Thyroid gland (tissue), 4 donors: ENCODE data around the gene HCN3. TPM values are rescaled to one million over a fixed set of nuclear protein-coding genes. Genes with fewer than 3 reads are reported as not detected.

ENCODE experiments used
- DNase-seq, 2 donors: peaks; one replicate each; pipeline ENCODE4 v3.0.0-alpha.2; 2019
- H3K27ac ChIP-seq, 3 donors: fragments of 200-600 bp; sonication (generic); 1 replicate in 2 of 3; 2 replicates in 1 of 3; pipeline ENCODE4 v1.5.1; 2016 to 2019; ENCODE audit warnings: mild to moderate bottlenecking in 1 of 3, moderate library complexity in 1 of 3
- H3K27me3 ChIP-seq: fragments of 200-600 bp; sonication (generic); one replicate; pipeline ENCODE4 v1.5.1; 2019
- H3K36me3 ChIP-seq, 2 donors: fragments of 200-600 bp; sonication (generic); one replicate each; pipeline ENCODE4 v1.5.1; 2016 to 2019
- H3K4me1 ChIP-seq, 2 donors: fragments of 200-600 bp; sonication (generic); one replicate each; pipeline ENCODE4 v1.5.1; 2017 to 2019
- H3K4me3 ChIP-seq, 3 donors: fragments of 200-600 bp; sonication (generic); replicated peaks in 1 of 3; 1 replicate in 2 of 3; 2 replicates in 1 of 3; pipeline ENCODE4 v1.5.1; 2016; ENCODE audit warnings: mild to moderate bottlenecking in 1 of 3
- H3K9me3 ChIP-seq: fragments of 200-600 bp; sonication (generic); one replicate; pipeline ENCODE4 v1.5.1; 2017
- CTCF ChIP-seq, 6 experiments: fragments of 200-600 bp in 3 of 6; fragments of 450-650 bp in 3 of 6; sonication (generic) in 3 of 6; IDR thresholded peaks; one replicate each; pipeline ENCODE4 v1.5.1; 2016 to 2019; ENCODE audit warnings: antibody characterized with exemption in 6 of 6, mild to moderate bottlenecking in 2 of 6, inconsistent platforms in 1 of 6, moderate library complexity in 1 of 6
- POLR2A ChIP-seq, 2 donors: fragments of 450-650 bp; IDR thresholded peaks; one replicate each; pipeline ENCODE4 v1.6.1; 2017; ENCODE audit warnings: antibody characterized with exemption in 2 of 2, mild to moderate bottlenecking in 2 of 2, moderate library complexity in 1 of 2
- WGBS, 2 donors: methylation state at CpG; one replicate each; pipeline ENCODE4 v1.1.5; 2017; 5-methylcytosine and 5-hydroxymethylcytosine counted together
- intact Hi-C: fragments of 100-400 bp; cut with DNase I; formaldehyde crosslinking; loops from one replicate; pipeline ENCODE4 v1.15.1; 2023
- total RNA-seq, 4 donors: library from RNA; depleted of rRNA; stranded (reverse); fragments of >200 nt; gene quantifications; one replicate each; pipeline ENCODE4 v1.2.3, GENCODE V29; 2016

HCN3 gene
- total RNA-seq, 4 donors from 2014 or later = 1.5 to 2.9 (median 2.2) TPM

GRCh38 chr1:155300553-155301329 is 23.5 kb downstream of the HCN3 start:
- H3K36me3 ChIP-seq = no peaks in the 10 kb centered on the region
- TF ChIP-seq POLR2A (IDR thresholded peaks at IDR 0.05) (no peak), CTCF (IDR thresholded peaks at IDR 0.05) (no peak)
- no peak for DNase-seq
- WGBS, 2 donors = 89 to 90% methylated on average over 7 to 9 of the region's 9 CpGs
- H3K27me3 ChIP-seq = no peaks in the 10 kb centered on the region
- H3K4me1 ChIP-seq = no peaks in the 10 kb centered on the region
- H3K4me3 ChIP-seq = no peak overlapping the region
- H3K27ac ChIP-seq = no peak overlapping the region
- intact Hi-C loops = no loop called here
- no peaks in the 10 kb centered on the region for H3K9me3 ChIP-seq

- Histone ChIP-seq H3K27ac (no peak within 1 kb of the TSS), H3K9me3 (no peaks in the 10 kb centered on the region), H3K36me3 (no peaks in the 10 kb centered on the region), H3K4me3 (no peak within 1 kb of the TSS), H3K27me3 (no peaks in the 10 kb centered on the region), H3K4me1 (no peaks in the 10 kb centered on the region)
- intact Hi-C loops = no loop called here
- no peak for TF ChIP-seq CTCF (IDR thresholded peaks at IDR 0.05)
- TF ChIP-seq POLR2A (IDR thresholded peaks at IDR 0.05) = no peak
- no peak for DNase-seq
- WGBS, 2 donors = 79 to 86% methylated on average over 5 of the region's 5 CpGs
These were observed 24.1 kb downstream of the HCN3 start, which contains the start of gene PKLR for GRCh38 chr1:155301342-155301841. Gene PKLR, minus strand, starts transcription at chr1:155301438. Its CDS starts 43 bp downstream, at chr1:155301395.

- no peaks in the 10 kb centered on the region for H3K36me3 ChIP-seq
- intact Hi-C loops = no loop called here
- WGBS, 2 donors = 48 to 56% methylated on average over 11 of the region's 11 CpGs
- H3K9me3 ChIP-seq = no peaks in the 10 kb centered on the region
- H3K27ac ChIP-seq = no peak overlapping the region
- peaks cover 4 to 9% of the 10 kb centered on the region in 2 donors for H3K4me1 ChIP-seq
- TF ChIP-seq POLR2A (IDR thresholded peaks at IDR 0.05) (no peak), CTCF (IDR thresholded peaks at IDR 0.05) (no peak)
- no peaks in the 10 kb centered on the region for H3K27me3 ChIP-seq
- DNase-seq = no peak
- H3K4me3 ChIP-seq = no peak overlapping the region
These were observed 27.3 kb downstream of the HCN3 start for GRCh38 chr1:155304558-155305063.

GRCh38 chr1:155305881-155306391 is 28.7 kb downstream of the HCN3 start:
- Histone ChIP-seq H3K27ac (no peak overlapping the region), H3K36me3 (no peaks in the 10 kb centered on the region), H3K27me3 (no peaks in the 10 kb centered on the region), H3K4me1 (peaks cover 13 to 20% of the 10 kb centered on the region in 2 donors), H3K4me3 (no peak overlapping the region), H3K9me3 (no peaks in the 10 kb centered on the region)
- WGBS, 2 donors = 55 to 86% methylated on average over 3 to 7 of the region's 7 CpGs
- intact Hi-C loops = no loop called here
- no peak for TF ChIP-seq CTCF (IDR thresholded peaks at IDR 0.05)
- TF ChIP-seq POLR2A (IDR thresholded peaks at IDR 0.05) = no peak
- DNase-seq = no peak

- no peaks in the 10 kb centered on the region for H3K36me3 ChIP-seq
- peaks cover 13 to 20% of the 10 kb centered on the region in 2 donors for H3K4me1 ChIP-seq
- DNase-seq = no peak
- H3K27ac ChIP-seq = no peak overlapping the region
- H3K9me3 ChIP-seq = no peaks in the 10 kb centered on the region
- H3K4me3 ChIP-seq = no peak overlapping the region
- H3K27me3 ChIP-seq = no peaks in the 10 kb centered on the region
- 51 to 62% methylated on average over 6 of the region's 6 CpGs for WGBS, 2 donors
- TF ChIP-seq CTCF (IDR thresholded peaks at IDR 0.05) (peak in 1 of 6 experiments; percentile 3), POLR2A (IDR thresholded peaks at IDR 0.05) (no peak)
- intact Hi-C loops = no loop called here
These were observed 30.0 kb downstream of the HCN3 start for GRCh38 chr1:155307247-155307740.
